NCI-H1694 treated with DMSO at 0.1 percent for 48 hours (cell line): ENCODE measurements around the gene CD37.
"Not testable (repeated sequence)": the region's sequence is repeated elsewhere in the genome, so short reads cannot be mapped to it uniquely, and the experiment has no call there.

Experiments
- DNase-seq: peaks from one replicate; lab custom pipeline; 2025; lab: John Stamatoyannopoulos, UW

Gene CD37

DNA sequence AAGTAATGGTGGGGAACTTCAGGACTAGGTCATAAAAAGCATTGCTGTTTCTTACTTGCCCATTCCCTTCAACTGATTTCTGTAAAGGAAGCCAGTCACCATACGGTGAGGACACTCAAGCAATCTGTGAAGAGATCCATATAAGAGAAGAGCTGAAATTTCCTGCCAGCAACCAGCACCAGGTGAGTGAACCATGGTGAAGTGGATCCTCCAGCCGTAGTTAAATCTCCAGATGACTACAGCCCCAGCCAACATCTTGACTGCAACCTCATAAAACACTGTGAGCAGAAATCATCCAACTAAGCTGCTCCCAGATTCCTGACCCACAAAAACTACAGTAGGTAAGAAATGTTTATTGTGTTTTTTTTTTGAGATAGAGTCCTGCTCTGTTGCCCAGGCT lies 6.5 kb upstream of the CD37 start:
- no peak for DNase-seq

DNA sequence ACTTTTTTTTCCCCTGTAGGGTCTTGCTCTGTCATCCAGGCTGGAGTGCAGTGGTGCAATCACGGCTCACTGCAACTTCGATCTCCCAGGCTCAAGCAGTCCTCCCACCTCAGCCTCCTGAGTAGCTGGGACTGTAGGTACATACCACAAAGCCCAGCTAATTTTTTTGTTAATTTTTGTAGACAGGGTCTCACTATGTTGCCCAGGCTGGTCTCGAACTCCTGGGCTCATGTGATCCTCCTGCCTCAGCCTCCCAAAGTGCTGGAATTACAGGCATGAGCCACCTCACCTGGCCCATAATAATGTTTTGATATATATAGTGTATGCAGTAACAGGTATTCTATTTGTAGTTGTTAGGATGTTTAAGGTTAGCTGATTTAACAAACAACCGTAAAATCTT lies 4.0 kb upstream of the CD37 start:
- not testable (repeated sequence) for DNase-seq

DNA sequence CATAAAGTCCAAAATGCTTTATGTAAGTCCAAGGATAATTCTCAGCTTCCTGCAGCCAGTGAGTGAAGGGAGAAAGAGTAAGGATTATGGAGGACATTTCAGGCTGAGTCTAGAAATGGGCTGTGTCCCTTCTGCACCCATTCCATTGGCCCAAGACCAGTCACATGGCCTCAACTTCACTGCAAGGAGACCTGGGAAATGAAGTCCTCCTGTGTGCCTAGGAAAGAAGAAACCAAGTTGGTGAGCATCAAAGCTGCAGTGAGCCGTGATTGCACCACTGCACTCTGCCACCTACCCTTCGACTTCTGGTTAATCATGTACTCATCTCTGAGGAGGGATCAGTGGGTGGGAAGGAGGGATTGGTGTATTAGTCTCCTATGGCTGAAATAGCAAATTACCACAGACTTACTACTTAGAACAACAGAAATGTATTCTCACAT lies 3.6 kb upstream of the CD37 start:
- DNase-seq = peak; percentile 16

DNA sequence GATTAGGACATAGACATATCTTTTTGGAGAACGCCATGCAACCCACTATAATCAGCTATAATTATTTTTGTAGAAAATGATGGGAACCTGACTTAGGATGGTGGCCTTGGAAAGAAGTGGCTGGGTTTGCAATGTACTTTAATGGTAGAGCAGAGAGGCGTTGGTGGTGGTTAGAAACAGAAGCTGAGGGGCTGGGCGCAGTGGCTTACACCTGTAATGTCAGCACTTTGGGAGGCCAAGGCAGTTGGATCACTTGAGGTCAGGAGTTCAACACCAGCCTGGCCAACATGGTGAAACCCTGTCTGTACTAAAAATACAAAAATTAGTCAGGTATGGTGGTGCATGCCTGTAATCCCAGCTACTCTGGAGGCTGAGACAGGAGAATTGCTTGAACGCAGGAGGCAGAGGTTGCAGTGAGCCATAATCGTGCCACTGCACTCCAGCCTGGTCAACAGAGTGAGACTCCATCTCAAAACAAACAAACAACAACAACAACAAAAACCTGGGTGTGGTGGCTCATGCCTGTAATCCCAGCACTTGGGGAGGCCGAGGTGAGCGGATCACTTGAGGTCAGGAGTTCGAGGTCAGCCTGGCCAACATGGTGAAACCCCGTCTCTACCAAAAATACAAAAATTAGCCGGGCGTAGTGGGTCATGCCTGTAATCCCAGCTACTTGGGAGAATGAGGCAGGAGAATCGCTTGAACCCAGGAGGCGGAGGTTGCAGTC lies 2.4 kb upstream of the CD37 start:
- not testable (repeated sequence) for DNase-seq

DNA sequence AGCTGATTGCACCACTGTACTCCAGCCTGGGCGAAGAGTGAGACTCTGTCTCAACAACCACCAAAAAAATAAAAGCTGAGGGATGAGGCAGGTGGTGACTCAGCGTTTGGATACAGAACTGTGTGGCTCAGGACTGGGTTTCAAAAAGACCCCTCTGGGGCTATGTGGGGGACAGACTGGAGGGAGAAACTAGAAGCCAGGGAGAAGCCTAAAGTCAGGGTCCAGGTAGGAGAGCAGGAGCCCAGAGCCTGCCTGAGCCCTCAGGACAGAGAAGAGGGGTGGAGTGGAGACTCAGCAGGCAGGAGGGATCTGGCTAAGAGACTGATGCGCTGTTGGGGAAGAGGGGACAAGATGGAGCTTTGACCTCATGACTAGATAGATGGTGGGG lies 1.8 kb upstream of the CD37 start:
- no peak for DNase-seq

DNA sequence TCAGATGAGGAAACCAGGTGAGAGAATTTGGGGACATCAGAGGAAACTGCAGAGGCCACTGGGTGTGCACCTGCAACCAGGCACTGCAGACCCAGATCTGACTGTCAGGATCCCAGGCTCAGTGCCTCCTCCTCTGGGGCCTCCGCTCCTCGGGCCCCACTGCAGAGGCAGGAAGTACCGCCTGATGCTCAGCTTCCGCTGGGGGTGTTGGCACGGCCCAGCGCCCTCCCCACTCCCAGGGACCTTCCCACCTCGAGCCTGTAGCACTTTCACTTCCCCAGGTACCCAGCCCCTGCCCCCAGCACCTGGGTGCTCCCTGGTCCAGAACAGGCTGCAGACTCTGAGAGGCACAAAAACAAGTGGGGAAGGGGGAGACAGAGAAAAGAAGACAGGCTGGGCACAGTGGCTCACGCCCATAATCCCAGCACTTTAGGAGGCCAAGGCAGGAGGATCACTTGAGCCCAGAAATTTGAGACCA lies 1.4 kb upstream of the CD37 start:
- no peak for DNase-seq

DNA sequence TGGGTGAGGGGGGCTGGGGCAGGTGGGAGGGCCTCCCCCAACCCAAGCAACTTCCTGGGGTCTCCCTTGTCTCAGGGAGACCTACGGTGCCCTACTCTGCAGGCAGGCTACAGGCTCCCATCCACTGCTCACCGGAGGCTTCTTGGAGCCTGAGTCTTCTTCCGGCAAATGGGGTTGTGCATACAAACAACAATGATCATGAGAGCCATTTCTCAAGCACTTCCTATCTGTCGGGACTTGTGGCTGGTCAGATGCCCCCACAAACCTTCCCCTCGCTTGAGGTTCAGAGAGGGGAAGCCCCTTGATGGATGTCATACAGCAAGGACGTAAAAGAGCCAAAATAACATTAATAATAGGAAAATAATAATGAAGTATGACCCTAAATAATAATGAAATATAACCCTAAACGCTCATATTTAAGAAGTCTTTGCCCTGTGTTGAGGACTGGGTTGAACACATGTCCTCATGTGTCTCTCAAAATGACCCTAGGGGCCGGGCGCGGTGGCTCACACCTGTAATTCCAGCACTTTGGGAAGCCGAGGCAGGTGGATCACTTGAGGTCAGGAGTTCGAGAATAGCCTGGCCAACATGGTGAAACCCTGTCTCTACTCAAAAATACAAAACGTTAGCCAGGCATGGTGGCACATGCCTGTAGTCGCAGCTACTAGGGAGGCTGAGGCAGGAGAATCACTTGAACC lies 727 bp downstream of the CD37 start:
- DNase-seq = no peak

DNA sequence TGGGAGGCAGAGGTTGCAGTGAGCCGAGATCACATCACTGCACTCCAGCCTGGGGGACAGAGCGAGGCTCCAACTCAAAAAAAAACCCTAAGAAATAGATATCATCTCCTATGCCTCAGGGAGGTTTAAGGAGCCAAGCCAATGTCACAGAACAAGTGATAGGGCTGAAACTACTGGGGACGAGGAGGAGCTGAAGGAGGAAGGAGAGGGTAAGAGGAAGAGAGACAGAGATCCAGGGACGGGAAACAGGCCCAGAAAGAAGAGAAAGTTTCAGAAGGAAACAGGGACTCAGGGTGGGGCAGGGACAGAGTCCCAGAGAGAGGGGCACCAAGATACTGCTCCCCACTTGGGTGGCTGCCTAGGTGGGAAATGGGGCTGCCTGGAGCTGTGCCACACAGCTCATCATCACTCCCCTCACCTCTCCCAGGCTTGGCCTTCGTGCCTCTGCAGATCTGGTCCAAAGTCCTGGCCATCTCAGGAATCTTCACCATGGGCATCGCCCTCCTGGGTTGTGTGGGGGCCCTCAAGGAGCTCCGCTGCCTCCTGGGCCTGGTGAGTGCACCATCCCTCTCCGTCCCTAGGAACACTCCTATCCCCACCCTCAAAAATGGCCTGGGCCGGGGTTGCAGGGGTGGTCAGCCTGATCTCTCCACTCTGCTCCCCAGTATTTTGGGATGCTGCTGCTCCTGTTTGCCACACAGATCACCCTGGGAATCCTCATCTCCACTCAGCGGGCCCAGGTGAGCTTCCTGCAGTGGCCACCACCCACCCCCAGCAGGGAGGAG lies 1.5 kb downstream of the CD37 start:
- no peak for DNase-seq

DNA sequence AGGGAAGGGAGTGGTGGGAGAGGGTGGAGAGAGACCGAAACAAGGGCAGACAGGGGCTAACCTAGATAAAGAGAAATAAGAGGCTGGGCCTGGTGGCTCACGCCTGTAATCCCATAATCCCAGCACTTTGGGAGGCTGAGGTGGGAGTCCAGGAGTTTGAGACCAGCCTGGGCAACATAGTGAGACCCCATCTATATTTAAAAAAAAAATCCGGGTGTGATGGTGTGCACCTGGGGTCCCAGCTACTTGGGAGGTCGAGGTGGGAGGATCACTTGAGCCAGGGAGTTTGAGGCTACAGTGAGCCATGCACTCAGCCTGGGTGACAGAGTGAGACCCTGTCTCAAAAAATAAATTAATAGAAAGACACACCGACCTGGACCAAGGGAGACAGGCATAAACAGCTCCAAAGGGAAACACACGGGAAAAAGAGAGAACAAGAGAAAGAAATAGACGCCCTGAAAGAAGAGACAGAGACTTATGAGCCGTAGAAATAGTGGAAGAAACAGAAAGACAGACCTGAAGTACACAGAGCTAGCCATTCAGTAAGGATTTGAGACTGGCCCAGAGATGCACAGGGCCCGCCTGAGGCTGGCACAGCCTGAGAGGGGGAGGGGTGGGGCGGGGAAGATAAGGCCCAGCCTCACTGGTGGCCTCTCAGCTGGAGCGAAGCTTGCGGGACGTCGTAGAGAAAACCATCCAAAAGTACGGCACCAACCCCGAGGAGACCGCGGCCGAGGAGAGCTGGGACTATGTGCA lies 2.2 kb downstream of the CD37 start:
- DNase-seq = no peak

DNA sequence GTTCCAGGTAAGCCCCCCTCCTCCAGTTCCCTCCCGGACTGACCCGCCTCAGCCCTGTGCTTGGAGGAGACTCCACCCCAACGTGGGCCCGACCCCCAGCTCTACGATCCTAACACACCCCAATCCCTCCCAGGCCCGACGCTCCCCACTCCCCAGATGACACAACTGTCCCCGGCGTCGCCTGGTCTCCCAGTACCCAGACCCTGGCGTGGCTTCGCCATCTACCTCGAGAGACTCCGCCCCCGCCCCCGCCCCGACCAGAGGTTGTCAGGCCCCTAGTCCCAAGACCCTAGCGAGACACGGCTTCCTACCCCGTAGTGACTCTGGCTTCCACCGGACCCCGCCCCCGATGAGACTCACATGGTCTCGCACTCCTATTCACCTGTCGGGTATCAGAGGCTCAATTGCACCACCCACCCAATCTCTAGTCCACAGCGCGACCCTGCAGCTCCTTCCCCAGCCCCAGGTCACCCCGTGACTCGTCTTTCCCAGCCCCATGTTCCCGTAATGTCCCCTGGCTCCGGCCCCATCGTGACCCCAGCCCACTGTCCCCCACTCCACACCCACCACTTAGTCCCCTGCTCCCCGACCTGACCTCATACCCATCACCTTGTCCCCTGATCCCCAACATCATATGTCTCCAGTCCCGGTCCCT lies 2.9 kb downstream of the CD37 start:
- no peak for DNase-seq

DNA sequence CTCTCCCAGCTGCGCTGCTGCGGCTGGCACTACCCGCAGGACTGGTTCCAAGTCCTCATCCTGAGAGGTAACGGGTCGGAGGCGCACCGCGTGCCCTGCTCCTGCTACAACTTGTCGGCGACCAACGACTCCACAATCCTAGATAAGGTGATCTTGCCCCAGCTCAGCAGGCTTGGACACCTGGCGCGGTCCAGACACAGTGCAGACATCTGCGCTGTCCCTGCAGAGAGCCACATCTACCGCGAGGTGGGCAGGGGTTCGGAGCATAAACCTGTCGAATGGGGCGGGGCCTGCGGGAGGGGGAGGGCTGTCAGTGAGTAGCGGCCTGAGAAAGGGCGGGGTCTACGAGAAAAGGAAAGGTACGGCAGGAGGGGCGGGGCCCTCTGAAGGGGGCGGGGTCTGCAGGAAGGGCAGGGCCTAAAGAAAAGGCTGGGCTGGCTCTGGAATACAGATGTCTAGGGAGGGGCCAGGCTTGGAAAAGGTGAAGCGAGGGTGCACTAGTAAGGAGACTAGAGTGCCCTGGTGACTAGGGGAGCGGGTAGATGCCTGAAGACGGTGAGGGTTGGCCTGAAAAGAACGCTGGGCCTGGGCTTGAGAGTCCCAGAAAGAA lies 3.6 kb downstream of the CD37 start:
- DNase-seq = no peak

DNA sequence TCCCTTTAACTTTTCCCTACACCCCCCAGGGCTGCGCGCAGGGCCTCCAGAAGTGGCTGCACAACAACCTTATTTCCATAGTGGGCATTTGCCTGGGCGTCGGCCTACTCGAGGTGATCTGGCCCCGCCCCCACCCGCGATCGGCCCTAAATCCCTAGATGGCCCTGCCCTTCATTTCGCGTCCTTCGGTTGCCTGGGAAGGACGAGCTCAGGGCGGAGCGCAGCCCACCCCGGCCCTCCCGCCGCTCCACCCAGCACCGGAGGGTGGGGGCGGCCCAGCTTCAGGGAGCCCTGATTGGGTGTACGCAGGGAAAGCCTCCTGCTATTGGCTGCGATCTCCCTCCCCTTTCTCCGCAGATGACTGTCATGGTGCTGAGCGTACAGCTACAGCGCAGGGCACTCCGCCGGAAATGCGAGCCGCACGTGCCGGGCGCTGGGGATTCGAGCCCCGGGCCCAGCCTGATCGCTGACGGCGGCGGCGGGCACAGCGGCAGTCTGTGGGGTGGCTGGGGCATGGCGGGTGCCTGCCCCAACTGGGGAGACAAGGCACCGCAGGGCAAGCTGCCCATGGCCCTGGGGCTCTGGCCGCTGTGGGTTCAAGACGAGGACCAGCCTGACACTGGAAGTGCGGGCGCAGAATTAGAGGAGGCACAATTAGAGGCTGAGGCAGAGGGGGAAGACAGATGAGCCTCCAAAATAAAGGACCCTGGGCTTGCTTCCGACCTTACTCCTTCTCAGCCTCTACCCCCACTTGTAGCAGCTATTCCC lies 4.3 kb downstream of the CD37 start:
- DNase-seq = no peak

DNA sequence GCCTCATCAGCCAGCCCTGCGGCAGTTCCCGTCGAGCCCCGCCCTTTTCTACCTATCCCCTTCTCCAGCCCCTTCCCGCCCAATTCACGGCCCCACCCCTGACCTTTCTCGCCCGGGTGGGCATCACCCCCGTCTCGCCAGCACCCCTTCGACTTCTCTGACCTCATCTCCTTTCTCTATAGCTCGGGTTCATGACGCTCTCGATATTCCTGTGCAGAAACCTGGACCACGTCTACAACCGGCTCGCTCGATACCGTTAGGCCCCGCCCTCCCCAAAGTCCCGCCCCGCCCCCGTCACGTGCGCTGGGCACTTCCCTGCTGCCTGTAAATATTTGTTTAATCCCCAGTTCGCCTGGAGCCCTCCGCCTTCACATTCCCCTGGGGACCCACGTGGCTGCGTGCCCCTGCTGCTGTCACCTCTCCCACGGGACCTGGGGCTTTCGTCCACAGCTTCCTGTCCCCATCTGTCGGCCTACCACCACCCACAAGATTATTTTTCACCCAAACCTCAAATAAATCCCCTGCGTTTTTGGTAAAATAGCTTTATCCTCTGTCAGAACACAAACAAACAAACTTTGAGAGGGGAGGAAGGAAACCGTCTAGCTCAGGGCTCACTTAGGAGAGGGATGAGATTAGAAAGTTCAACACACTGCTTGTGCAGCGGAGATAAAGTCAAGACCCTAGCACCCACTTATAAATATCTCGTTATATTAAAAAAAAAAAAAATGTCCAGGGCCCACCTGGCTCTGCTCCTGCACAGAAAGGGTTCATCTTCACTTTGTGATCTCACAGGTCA lies 5.1 kb downstream of the CD37 start:
- DNase-seq = peak; percentile 57

DNA sequence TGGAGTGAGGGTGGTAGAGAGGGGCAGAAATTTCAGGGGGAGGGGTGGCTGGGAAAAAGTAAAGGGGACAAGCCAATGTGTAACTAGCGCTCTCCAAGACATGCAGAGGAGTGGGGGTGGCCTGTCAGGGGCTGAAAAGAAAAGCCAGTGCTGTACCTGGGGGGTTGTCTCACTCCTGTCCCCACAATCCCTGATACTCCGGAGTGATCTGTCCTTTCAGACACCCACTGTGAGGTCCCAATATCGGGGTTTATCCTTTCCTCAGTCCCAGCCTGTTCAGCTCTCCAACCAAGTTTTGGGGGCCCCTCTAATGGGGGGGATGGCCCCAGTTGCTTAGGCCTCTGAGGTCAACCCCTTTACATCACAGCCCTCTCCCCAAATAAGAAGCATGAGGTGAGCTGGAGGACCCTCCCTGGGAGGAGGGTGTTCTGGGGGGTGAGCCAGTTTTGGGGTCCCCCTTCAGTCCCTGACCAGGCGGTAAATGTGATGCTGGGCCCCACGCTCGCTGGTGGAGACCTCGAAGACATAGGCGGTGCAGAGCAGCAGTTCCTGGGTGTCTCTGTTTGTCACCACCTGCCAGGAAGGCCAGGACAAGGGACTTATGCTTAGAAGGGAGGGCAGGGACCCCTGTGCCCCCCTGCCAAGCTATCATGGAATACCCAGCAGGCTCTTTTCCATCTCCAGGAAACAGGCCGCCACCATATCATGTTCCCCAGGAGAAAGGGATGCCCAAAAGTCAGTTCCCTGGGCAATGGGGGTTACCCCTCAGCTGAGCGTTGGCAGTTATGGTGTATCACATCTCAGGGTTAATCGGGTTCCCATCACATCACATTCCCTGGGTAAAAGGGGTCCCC lies 5.9 kb downstream of the CD37 start:
- no peak for DNase-seq

DNA sequence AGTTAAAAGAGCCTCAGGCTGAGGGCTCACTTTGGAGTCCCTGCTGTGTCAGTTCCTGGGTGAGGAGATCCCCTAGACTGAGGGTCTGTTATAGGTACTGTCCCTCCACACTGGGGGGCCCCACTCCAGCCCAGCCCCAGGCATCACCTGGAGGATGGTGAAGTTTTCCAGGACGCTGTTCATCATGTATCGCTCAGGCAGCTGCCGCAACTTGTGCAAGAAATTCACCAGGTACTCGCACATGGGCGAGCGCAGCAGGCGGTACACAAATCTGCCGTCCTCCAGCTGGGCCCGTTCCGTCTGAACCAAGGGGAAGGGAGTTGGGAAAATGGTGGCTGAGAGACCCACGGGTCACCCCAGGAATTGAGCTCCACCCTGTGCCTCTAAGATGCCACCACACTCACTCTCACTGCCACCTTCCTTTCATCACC lies 7.1 kb downstream of the CD37 start:
- no peak for DNase-seq

DNA sequence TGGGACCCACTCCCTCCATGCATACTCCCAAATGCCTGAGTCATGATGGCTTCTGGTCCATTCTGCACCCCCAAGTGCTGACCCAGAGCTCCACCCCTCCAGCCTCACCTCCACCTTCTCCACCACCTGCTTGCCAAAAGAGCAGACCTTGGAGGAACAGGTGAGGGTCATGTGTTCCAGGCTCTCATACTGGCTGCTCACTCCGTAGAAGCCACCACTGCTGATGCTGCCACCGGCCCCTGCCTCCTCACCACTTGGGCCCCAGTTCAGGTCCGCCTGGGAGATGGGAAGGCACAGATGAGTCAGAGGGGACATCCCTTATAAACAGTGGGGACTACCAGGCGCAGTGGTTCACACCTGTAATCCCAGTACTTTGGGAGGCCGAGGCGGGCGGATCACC lies 7.9 kb downstream of the CD37 start:
- no peak for DNase-seq

DNA sequence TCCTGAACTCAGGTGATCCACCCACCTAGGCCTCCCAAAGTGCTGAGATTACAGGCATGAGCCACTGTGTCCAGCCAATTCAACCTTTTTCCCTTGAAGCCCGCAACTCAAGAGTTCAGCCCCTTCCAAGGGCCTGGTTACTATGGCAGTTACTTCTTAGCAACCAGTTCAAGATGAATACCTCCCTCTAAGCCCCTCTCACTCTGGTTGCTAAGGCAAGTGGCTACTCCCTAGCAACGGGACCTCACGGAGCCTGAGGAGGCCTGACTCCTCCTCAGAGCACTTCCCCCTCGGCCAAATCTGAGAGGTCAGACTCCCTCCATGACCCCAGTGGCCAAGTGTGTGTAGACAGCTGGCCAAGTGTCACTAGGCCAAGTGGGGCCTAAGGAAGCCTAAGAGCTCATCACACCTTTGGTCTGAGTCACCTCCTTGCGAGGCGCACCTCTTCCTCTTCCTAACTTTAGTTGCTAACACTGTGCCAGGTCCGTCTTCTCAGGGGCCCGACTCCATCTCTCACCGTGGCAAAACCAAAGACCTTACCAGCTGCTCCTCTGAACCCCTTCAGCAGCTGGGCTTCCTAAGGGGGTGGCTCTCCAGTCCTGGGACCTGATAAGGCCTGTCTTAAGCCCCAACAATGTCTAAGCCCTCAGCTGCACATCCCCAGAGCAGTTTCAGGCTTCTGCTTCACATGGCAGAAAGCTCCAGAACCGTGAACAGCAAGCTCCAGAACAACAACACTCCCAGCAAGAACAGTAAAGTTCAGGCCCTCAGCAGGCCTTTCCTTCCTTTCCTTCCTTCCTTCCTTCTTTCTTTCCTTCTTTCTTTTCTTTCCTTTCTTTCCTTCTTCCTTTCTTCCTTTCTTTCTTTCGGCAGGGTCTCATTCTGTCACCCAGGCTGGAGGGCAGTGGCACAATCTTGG lies 9.6 kb downstream of the CD37 start:
- no peak for DNase-seq
